Fibroblast of skin of scalp (primary cell): ENCODE results near the gene TMEM114.

Source experiments
- DNase-seq: peaks from one replicate; pipeline ENCODE4 v3.0.0-alpha.2; 2013

The TMEM114 gene

GRCh38 chr16:8548166-8548565 is 42.1 kb downstream of the TMEM114 start:
- DNase-seq = no peak

- no peak for DNase-seq
Observed at GRCh38 chr16:8547762-8548161, 42.5 kb downstream of the TMEM114 start.

GRCh38 chr16:8544406-8544805 is 45.9 kb downstream of the TMEM114 start:
- DNase-seq = no peak

GRCh38 chr16:8543258-8543657 is 47.1 kb downstream of the TMEM114 start:
- DNase-seq = no peak

GRCh38 chr16:8542393-8542792 is 47.9 kb downstream of the TMEM114 start:
- no peak for DNase-seq

- DNase-seq = no peak
Observed at GRCh38 chr16:8541868-8542267, 48.4 kb downstream of the TMEM114 start.

- no peak for DNase-seq
Observed at GRCh38 chr16:8537691-8538342, 52.5 kb downstream of the TMEM114 start.

- DNase-seq = no peak
Observed at GRCh38 chr16:8533509-8533908, 56.8 kb downstream of the TMEM114 start.

- DNase-seq = no peak
Observed at GRCh38 chr16:8530752-8531384, 59.4 kb downstream of the TMEM114 start.

GRCh38 chr16:8528471-8528870 is 61.8 kb downstream of the TMEM114 start:
- no peak for DNase-seq

- no peak for DNase-seq
Observed at GRCh38 chr16:8523932-8524331, 66.4 kb downstream of the TMEM114 start.

- DNase-seq = no peak
Observed at GRCh38 chr16:8522757-8523156, 67.6 kb downstream of the TMEM114 start.

- DNase-seq = no peak
Observed at GRCh38 chr16:8519643-8520042, 70.7 kb downstream of the TMEM114 start.
